Gastrocnemius medialis (tissue), 4 donors: Measurements from ENCODE around the gene SSPN. TPM values are rescaled to one million over a fixed set of nuclear protein-coding genes. Genes with fewer than 3 reads are reported as not detected.

ENCODE experiments used
- ATAC-seq, 2 donors: fragments of 150-250 bp; one replicate each; pipeline ENCODE4 v1.9.1; 2016
- DNase-seq, 2 donors: peaks; one replicate each; pipeline ENCODE4 v3.0.0-alpha.2; 2019
- H3K27ac ChIP-seq, 4 donors: fragments of 200-600 bp; sonication (generic); 1 replicate in 1 of 4; 2 replicates in 3 of 4; pipeline ENCODE4 v1.5.1; 2016 to 2018; ENCODE audit warnings: mild to moderate bottlenecking in 2 of 4, moderate library complexity in 1 of 4
- H3K27me3 ChIP-seq, 3 donors: fragments of 200-600 bp; sonication (generic) in 2 of 3; 1 replicate in 1 of 3; 2 replicates in 2 of 3; pipeline versions ENCODE4 v1.5.1 to v1.6.0; 2016 to 2019; ENCODE audit warnings: mild to moderate bottlenecking in 1 of 3, moderate library complexity in 1 of 3
- H3K36me3 ChIP-seq, 2 donors: fragments of 200-600 bp; sonication (generic) in 1 of 2; one replicate each; pipeline ENCODE4 v1.5.1; 2017 to 2018
- H3K4me1 ChIP-seq, 2 donors: fragments of 200-600 bp; sonication (generic) in 1 of 2; one replicate each; pipeline ENCODE4 v1.5.1; 2016 to 2017; ENCODE audit warnings: mild to moderate bottlenecking in 2 of 2
- H3K4me3 ChIP-seq, 4 donors: fragments of 200-600 bp; sonication (generic) in 3 of 4; 1 replicate in 1 of 4; 2 replicates in 3 of 4; pipeline ENCODE4 v1.5.1; 2016 to 2019; ENCODE audit warnings: mild to moderate bottlenecking in 2 of 4
- H3K9me3 ChIP-seq, 3 donors: fragments of 200-600 bp; sonication (generic) in 2 of 3; 1 replicate in 1 of 3; 2 replicates in 2 of 3; pipeline ENCODE4 v1.5.1; 2016 to 2019
- POLR2A ChIP-seq, 2 donors: fragments of 450-650 bp; IDR thresholded peaks; one replicate each; pipeline ENCODE4 v1.6.1; 2017; ENCODE audit warnings: antibody characterized with exemption in 2 of 2, mild to moderate bottlenecking in 2 of 2, moderate library complexity in 2 of 2
- in situ Hi-C, 4 donors: fragments of 200-750 bp; cut with MboI; loops; one replicate each; pipeline versions ENCODE4 v1.15.0 to v1.8.0; 2017; ENCODE audit warnings: low sequenced_read_pairs in 4 of 4
- intact Hi-C: fragments of 100-400 bp; cut with DNase I; formaldehyde crosslinking; loops from one replicate; pipeline ENCODE4 v1.15.1; 2023; ENCODE audit warnings: low total_unique reads
- total RNA-seq, 4 donors: library from RNA; depleted of rRNA; stranded (reverse); fragments of >200 nt; gene quantifications; one replicate each; pipeline versions ENCODE4 v1.1.0 to v1.2.3, GENCODE V29; 2016
- TF ChIP-seq, protein P1 (sequence below), 5 experiments: fragments of 450-650 bp in 3 of 5; fragments of 200-600 bp in 2 of 5; sonication (generic) in 2 of 5; IDR thresholded peaks in 4 of 5; conservative IDR thresholded peaks in 1 of 5; 1 replicate in 4 of 5; 2 replicates in 1 of 5; pipeline ENCODE4 v1.5.1; 2016 to 2019; ENCODE audit warnings: antibody characterized with exemption in 5 of 5, mild to moderate bottlenecking in 3 of 5, moderate library complexity in 3 of 5

SSPN gene
- total RNA-seq, 4 donors from 2014 or later = 23.0 to 65.7 (median 32.4) TPM

DNA sequence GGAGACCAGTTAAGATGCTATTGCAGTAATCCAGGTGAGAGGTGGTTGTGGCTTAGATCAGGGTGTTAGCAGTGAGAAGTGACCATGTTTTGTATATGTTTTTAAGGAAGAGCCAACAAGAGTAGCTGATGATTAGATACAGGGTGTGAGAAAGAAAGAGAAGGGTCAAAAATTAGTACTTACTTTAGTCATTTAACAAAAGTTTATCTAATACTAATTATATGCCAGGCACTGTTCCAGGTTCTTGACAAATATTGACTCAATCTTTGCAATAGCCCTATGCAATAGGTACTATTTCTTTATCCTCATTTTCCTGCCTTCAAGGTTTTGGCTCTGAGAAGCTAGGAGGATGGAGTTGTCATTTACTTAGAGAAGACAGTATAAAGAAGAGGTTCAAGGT is 70.2 kb downstream of the SSPN start:
- ATAC-seq = no peak

DNA sequence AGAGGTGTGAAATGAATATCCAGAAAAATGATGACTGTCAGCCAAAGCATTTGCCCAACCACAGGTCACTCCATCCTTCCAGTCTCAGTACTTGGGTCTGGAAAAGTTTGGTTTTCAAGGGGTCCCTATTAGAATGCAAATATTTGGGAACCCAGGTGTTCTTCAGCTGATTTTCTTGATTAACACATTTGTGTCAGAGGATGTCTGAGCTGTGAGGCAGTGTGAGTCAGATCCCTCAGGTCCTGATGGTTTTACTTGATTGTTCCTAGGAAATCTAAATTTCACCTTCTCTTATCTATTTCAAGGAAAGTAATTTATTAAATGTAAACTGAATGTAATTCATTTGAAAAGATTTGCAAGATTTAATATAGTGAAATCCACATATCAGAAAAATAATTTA is 71.5 kb downstream of the SSPN start:
- Histone ChIP-seq H3K9me3 (no peaks in the 10 kb centered on the region), H3K27me3 (no peaks in the 10 kb centered on the region), H3K27ac (no peak overlapping the region), H3K4me1 (peaks cover 10 to 15% of the 10 kb centered on the region in 2 donors), H3K36me3 (no peaks in the 10 kb centered on the region), H3K4me3 (no peak overlapping the region)
- DNase-seq = no peak
- in situ Hi-C loops (no loop called here), intact Hi-C loops (no loop called here)
- no peak for TF ChIP-seq POLR2A (IDR thresholded peaks at IDR 0.05)
- TF ChIP-seq, protein P1, sequence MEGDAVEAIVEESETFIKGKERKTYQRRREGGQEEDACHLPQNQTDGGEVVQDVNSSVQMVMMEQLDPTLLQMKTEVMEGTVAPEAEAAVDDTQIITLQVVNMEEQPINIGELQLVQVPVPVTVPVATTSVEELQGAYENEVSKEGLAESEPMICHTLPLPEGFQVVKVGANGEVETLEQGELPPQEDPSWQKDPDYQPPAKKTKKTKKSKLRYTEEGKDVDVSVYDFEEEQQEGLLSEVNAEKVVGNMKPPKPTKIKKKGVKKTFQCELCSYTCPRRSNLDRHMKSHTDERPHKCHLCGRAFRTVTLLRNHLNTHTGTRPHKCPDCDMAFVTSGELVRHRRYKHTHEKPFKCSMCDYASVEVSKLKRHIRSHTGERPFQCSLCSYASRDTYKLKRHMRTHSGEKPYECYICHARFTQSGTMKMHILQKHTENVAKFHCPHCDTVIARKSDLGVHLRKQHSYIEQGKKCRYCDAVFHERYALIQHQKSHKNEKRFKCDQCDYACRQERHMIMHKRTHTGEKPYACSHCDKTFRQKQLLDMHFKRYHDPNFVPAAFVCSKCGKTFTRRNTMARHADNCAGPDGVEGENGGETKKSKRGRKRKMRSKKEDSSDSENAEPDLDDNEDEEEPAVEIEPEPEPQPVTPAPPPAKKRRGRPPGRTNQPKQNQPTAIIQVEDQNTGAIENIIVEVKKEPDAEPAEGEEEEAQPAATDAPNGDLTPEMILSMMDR (IDR thresholded peaks at IDR 0.05 in 4 of 5, conservative IDR thresholded peaks at IDR 0.05 in 1 of 5) = no peak
- no peak for ATAC-seq

More for the DNA sequence above, 70.2 kb downstream of the SSPN start:
- intact Hi-C loops = no loop called here
- no peak for DNase-seq
- peaks cover 3 to 10% of the 10 kb centered on the region in 2 donors for H3K4me1 ChIP-seq
- H3K27ac ChIP-seq = no peak overlapping the region
- H3K36me3 ChIP-seq = no peaks in the 10 kb centered on the region
- no peaks in the 10 kb centered on the region for H3K27me3 ChIP-seq
- in situ Hi-C loops = no loop called here
- no peak for TF ChIP-seq POLR2A (IDR thresholded peaks at IDR 0.05)
- TF ChIP-seq, protein P1 (IDR thresholded peaks at IDR 0.05 in 4 of 5, conservative IDR thresholded peaks at IDR 0.05 in 1 of 5) = no peak
- H3K9me3 ChIP-seq = no peaks in the 10 kb centered on the region
- no peak overlapping the region for H3K4me3 ChIP-seq

DNA sequence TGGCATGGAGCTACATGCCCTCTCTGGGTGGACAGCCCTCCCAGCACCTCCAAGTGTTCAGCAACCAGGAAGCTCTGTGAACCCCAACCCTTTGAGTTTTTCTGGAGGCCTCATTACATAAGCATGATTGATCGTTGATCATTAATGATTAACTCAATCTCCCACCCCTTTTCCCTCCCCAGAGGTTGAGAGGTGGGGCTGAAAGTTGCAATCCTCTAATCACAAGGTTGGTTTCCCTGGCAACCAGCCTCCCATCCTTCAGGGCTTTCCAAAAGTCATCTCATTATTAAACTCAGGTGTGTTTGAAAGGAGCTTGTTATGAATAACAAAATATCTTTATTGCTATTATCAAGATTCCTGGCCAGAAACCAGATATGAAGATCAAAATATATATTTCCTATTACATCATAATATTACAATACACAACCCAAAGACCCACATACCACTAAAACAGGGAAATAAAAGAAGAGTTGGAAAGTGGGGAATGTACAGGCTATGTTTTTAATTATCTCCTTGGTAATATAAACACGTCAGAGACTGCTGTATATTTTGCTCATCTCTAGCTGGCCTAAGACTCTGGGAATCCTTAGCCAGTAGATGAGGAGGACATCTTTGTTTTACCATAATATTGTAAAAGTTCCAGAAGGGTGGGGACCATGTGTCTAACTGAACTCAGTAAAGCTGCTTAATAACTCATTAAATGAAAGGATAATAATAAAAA is 73.6 kb downstream of the SSPN start:
- no peak for DNase-seq
- peak overlapping the region in 3 of 4 donors; percentile 52 to 71 (median 66) for H3K27ac ChIP-seq
- H3K4me3 ChIP-seq = no peak overlapping the region
- H3K27me3 ChIP-seq = no peaks in the 10 kb centered on the region
- intact Hi-C loops (no loop called here), in situ Hi-C loops (no loop called here)
- ATAC-seq = no peak
- H3K36me3 ChIP-seq = no peaks in the 10 kb centered on the region
- TF ChIP-seq, protein P1 (IDR thresholded peaks at IDR 0.05 in 4 of 5, conservative IDR thresholded peaks at IDR 0.05 in 1 of 5) = no peak
- TF ChIP-seq POLR2A (IDR thresholded peaks at IDR 0.05) = no peak
- peaks cover 15 to 20% of the 10 kb centered on the region in 2 donors for H3K4me1 ChIP-seq
- H3K9me3 ChIP-seq = no peaks in the 10 kb centered on the region

DNA sequence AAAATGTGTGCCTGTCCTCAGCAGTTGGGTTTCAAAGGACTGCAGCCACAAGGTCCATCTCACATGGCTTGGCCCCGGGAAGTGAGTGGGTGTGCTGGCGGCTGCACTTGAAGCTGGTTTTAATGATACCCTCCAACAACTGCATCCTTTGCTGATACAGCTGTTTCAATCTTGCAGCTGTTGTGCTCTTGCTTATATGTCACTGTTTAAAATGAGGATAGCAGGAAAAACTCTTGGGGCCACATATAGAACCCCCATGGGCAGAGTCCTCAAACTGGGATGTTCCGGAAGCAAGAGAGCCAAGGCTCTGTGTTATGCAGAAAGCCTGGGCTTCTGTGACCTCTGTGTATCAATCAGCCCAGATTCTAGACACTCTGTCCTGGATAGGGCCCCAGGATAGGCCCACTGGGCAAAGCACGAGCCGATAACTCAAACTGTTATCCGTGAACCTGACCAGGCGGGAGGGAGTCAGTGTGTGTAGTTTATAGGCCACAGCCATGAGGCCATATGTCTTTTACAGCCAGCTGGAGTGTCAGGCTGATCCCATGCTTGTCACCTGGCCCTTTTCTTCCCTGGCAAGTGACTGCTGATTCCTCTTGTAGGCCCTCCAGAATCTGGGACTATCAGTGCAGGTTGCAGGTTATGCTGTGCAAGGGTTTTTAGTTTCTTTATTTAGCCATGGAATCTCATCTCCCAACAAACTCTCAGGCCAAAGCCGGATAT is 74.3 kb downstream of the SSPN start:
- peak; percentile 79 to 88 for ATAC-seq
- intact Hi-C loops = loop anchor here (5.0 kb wide), 1 partner anchor 142 kb away; the partner anchor contains the start of gene BHLHE41
- peak; percentile 51 to 66 for DNase-seq

More for the DNA sequence above, 74.3 kb downstream of the SSPN start:
- Histone ChIP-seq H3K27me3 (no peaks in the 10 kb centered on the region), H3K4me3 (no peak overlapping the region), H3K9me3 (no peaks in the 10 kb centered on the region), H3K36me3 (no peaks in the 10 kb centered on the region), H3K4me1 (peaks cover 18 to 26% of the 10 kb centered on the region in 2 donors), H3K27ac (peak overlapping the region; percentile 52 to 71 (median 66))
- TF ChIP-seq POLR2A (IDR thresholded peaks at IDR 0.05) = no peak
- TF ChIP-seq, protein P1 (IDR thresholded peaks at IDR 0.05 in 4 of 5, conservative IDR thresholded peaks at IDR 0.05 in 1 of 5) = no peak
- in situ Hi-C loops = no loop called here
